ENCODE data around the gene DAPK2. TPM values are rescaled to one million over a fixed set of nuclear protein-coding genes. Genes with fewer than 3 reads are reported as not detected.

The DAPK2 gene
- total RNA-seq, 4 donors from 2014 or later = 15.5 to 112 (median 57.5) TPM

- TF ChIP-seq, protein P1, sequence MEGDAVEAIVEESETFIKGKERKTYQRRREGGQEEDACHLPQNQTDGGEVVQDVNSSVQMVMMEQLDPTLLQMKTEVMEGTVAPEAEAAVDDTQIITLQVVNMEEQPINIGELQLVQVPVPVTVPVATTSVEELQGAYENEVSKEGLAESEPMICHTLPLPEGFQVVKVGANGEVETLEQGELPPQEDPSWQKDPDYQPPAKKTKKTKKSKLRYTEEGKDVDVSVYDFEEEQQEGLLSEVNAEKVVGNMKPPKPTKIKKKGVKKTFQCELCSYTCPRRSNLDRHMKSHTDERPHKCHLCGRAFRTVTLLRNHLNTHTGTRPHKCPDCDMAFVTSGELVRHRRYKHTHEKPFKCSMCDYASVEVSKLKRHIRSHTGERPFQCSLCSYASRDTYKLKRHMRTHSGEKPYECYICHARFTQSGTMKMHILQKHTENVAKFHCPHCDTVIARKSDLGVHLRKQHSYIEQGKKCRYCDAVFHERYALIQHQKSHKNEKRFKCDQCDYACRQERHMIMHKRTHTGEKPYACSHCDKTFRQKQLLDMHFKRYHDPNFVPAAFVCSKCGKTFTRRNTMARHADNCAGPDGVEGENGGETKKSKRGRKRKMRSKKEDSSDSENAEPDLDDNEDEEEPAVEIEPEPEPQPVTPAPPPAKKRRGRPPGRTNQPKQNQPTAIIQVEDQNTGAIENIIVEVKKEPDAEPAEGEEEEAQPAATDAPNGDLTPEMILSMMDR (IDR thresholded peaks at IDR 0.05; ENCODE audit: low read depth) = no peak
Measured at GRCh38 chr15:63985221-63986184, 60.8 kb downstream of the DAPK2 start.

DNA sequence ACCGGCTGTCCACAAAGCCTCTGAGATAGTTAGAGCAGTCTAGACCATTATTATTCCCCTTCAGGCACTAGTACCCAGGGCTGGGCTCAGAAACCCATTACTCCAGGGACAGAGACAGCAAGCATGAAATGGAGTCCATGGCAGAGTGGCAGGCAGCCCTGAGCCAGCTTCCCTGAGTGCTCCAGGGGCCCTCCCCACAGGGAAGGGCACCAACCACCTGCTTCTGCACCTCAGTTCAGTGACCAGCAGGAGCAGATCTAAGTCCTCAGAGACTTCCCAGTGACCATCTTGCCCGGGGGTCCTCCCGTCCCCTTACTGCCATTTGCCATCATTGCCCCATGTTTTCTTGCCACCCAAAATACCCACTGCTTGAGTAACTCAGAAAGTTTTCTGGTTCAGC, 62.0 kb downstream of the DAPK2 start:
- TF ChIP-seq, protein P1 (IDR thresholded peaks at IDR 0.05; ENCODE audit: low read depth) = no peak

GRCh38 chr15:63983061-63983711, 63.1 kb downstream of the DAPK2 start:
- TF ChIP-seq, protein P1 (IDR thresholded peaks at IDR 0.05; ENCODE audit: low read depth) = no peak

DNA sequence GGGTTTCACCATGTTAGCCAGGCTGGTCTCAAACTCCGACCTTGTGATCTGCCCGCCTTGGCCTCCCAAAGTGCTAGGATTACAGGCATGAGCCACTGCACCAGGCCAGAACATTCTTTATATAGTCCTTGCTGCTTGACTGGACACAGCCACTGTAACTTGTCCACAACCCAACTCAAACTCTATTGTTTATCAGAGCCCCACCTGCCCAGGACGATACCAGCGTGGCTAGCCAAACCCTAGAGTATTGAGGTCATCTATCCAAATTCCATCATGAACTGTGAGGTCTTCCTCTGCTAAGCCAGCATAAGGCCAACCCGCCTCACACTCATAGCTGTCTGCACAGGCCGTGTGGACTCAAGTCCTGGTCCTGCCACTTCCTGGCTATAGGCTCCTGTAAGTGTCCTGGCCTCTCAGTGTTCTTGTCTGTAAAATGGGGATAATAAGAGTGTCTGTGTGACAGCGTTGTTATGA, 63.9 kb downstream of the DAPK2 start:
- TF ChIP-seq, protein P1 (IDR thresholded peaks at IDR 0.05; ENCODE audit: low read depth) = no peak

DNA sequence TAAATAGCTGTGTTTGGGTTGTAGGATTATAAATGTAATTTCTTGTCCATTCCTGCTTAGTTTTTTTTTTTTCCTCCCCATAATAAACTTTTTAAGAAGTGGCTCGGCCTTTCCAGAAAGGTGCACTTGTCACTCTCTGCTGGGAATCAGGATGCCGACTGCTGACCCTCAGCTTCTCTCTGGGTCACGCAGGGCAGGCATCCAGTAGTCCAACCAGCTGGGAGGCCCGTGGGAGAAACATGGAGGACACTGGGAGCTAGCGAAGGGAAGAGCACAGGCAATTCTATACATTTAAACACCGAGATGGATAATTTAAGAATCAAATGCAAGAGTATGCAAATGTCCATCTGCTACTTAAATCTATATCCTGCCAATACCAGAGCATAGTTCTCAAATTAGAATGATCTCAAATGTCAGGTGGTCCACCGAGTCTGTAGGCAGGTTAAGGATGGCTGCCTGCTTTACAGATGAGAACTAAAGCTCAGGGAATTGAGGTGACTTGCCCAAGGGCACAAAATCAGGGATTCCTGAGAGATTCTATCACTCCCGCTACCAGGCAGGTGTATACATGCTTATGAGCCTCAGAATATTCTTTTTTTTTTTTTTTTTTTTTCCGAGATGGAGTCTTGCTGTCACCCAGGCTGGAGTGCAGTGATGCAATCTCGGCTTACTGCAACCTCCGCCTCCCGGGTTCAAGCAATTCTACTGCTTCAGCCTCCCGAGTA, 64.5 kb downstream of the DAPK2 start:
- TF ChIP-seq, protein P1 (IDR thresholded peaks at IDR 0.05; ENCODE audit: low read depth) = no peak

DNA sequence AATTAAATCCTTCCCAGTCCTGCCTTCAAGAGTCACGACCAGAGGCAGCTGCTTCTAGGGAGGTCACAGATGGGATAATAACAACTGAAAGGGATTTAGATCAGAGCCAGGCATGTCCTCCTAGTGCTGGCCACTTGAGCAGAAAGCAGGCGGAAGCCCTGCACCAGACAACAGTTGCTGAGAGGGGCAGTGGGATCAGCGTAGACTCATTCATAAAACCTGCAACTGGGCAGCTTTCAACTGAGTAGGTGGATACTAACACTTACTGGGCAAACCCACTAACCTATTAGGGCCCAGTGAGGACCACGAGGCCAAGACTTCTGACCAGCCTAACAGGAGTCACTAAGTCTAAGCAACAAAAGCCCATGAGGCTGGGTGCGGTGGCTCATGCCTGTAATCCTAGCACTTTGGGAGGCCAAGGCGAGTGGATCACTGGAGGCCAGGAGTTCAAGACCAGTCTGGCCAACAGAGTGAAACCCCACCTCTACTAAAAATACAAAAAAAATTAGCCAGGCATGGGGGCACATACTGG, 67.0 kb downstream of the DAPK2 start:
- TF ChIP-seq, protein P1 (IDR thresholded peaks at IDR 0.05; ENCODE audit: low read depth) = no peak
